ENCODE data around the gene TKT.

TKT gene

DNA sequence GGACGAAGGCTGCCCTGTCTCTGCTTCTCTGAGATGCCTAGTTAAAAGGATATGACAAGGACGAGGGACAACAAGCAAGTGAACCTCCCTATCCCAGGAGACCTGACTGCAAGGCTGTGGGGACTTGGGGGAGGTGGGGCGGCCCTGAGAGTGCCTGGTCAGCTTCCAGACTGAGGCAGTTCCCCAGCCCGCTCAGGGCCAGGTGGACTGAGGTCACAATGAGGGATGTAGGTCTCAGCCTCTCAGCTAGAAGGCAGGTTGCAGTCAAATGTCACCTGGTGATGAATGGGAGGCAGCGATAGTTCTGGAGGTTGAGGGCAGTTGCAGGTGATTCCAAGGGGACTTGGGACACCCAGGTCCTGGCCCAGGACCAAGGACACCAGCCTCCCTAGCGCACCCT lies 30.6 kb downstream of the TKT start:
- FAIRE-seq (no peak), DNase-seq (ENCODE audit: insufficient read length, low spot score) (no peak)
- TF ChIP-seq CTCF (IDR thresholded peaks at IDR 0.05; ENCODE audit: insufficient read depth, missing control alignments): no peak

DNA sequence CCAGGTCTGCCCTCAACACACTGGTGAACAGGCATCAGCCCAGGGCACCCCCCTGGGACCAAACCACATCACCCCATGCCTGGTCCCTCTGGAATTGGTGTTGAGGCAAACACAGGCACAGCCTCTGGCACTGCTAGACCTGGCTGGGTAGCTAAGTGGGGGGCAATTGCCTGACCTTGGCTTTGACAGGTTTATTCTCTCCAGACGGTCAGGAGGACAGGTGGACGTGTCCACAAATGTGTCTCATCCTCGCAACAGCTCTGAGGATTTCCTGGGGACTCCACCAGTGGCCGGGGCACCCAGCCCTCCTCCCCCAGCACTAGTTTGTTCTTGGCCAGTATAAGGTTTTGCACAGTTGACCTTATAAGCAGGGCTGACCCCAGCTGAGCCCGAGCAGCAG lies 31.3 kb downstream of the TKT start:
- DNase-seq (ENCODE audit: insufficient read length, low spot score) (no peak), FAIRE-seq (no peak)
- TF ChIP-seq CTCF (IDR thresholded peaks at IDR 0.05; ENCODE audit: insufficient read depth, missing control alignments): no peak

- DNase-seq (ENCODE audit: insufficient read length, low spot score) (no peak), FAIRE-seq (no peak)
- TF ChIP-seq CTCF (IDR thresholded peaks at IDR 0.05; ENCODE audit: insufficient read depth, missing control alignments): no peak
These were observed 31.8 kb downstream of the TKT start for GRCh38 chr3:53224026-53224425.

- no peak for TF ChIP-seq CTCF (IDR thresholded peaks at IDR 0.05; ENCODE audit: insufficient read depth, missing control alignments)
- DNase-seq (ENCODE audit: insufficient read length, low spot score) (no peak), FAIRE-seq (no peak)
These were observed 32.3 kb downstream of the TKT start for GRCh38 chr3:53223541-53223966.

DNA sequence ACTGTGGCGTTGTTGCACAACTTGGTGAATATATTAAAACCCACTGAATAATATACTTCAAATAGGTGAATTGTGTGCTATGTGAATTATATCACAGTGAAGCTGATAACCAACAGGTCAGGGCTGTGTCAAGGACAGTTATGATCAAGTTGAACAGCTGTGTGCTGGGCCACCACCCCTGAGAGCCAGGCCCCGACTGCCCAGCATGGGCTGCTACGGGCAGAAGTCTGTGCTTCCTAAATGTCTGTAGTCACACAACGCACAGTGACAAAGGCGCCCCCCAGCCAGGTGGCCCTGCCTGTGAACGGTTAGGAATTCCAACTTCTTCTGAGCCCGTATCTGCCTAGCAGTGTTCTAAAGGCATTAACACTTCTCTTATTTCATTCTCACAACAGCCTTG lies 32.8 kb downstream of the TKT start:
- DNase-seq (ENCODE audit: insufficient read length, low spot score) (no peak), FAIRE-seq (no peak)
- TF ChIP-seq CTCF (IDR thresholded peaks at IDR 0.05; ENCODE audit: insufficient read depth, missing control alignments): no peak

DNA sequence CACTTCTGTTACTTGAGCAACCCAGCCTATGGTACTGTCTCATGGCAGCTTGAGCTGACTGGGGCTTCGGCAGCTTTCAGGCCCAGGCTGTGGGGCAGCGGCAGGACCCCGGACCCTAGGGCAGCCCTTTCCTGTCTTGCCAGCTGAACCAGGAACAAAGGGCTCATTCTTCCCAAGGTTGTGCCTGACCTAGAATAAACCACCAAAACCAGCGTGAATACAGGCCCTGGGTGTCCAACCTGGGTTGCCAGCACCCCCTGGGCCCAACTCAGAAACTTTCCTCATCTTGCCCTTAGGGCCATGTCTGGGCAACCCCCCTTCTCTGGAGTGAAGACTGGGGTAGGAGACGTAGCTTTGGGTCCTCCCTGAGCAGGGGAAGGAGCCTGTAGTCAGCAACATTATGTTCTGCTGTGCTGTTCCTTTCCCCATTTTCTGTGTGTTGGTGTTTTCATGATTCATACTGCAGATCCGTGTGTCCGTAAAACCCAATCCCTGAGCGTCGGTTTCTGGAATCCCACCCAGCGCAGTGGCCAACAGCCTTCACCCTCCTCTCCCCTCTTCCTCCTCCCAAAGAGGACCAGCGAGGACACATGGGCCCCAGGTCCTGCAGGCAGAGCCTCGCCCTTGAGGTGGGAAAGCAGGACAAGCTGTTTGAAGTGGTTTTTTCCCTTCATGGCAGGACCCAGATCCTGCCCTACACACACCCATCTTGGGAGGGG lies 33.5 kb downstream of the TKT start:
- no peak for FAIRE-seq
- TF ChIP-seq CTCF (IDR thresholded peaks at IDR 0.05; ENCODE audit: insufficient read depth, missing control alignments): no peak
- no peak for DNase-seq (ENCODE audit: insufficient read length, low spot score)

DNA sequence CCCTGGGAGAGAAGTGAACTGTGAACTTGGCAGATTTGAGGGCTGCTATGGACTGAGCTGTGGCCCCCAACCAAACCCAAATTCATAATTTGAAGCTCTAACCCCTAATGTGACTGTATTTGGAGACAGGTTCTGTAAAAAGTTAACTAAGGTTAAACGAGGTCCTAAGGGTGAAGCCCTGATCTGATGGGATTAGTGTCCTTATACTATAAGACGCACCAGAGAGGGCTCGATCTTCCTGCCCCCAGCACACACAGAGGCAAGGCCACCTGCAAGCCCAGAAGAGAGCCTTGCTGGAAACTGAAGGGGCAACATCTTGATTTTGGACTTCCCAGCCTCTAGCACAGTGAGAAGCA lies 34.0 kb downstream of the TKT start:
- DNase-seq (ENCODE audit: insufficient read length, low spot score): no peak

More for the DNA sequence above, 34.0 kb downstream of the TKT start:
- no peak for TF ChIP-seq CTCF (IDR thresholded peaks at IDR 0.05; ENCODE audit: insufficient read depth, missing control alignments)
- no peak for FAIRE-seq

Measured in D721Med (cell line).